OCI-LY1 (cell line): Measurements from ENCODE around the gene C2CD2L.
"Not testable (repeated sequence)": the region's sequence is repeated elsewhere in the genome, so short reads cannot be mapped to it uniquely, and the experiment has no call there.

ENCODE experiments used
- H2AFZ ChIP-seq: fragments of 200-600 bp; sonication (generic), shearing (Covaris generic); 2 replicates; pipeline ENCODE4 v1.6.0; 2014; ENCODE audit warnings: antibody characterized with exemption, mild to moderate bottlenecking, low read length
- H3F3A ChIP-seq: fragments of 200-600 bp; sonication (generic), shearing (Covaris generic); 2 replicates; pipeline ENCODE4 v1.6.0; 2014; ENCODE audit warnings: mild to moderate bottlenecking, antibody characterized with exemption, low read length, moderate library complexity; ENCODE audit not compliant: insufficient read depth
- H3K27ac ChIP-seq: fragments of 200-600 bp; sonication (generic); 2 replicates; pipeline ENCODE4 v1.5.1; 2014; ENCODE audit warnings: low read length, mixed run types, mild to moderate bottlenecking, low read depth; ENCODE audit not compliant: poor library complexity, severe bottlenecking
- H3K27me3 ChIP-seq: fragments of 200-600 bp; sonication (generic); 2 replicates; pipeline ENCODE4 v1.6.0; 2014; ENCODE audit warnings: antibody characterized with exemption, mild to moderate bottlenecking, low read length, moderate library complexity; ENCODE audit not compliant: insufficient read depth
- H3K36me3 ChIP-seq: fragments of 200-600 bp; sonication (generic); 2 replicates; pipeline ENCODE4 v1.6.1; 2014; ENCODE audit warnings: mild to moderate bottlenecking, antibody characterized with exemption, low read length, moderate library complexity, mixed read lengths; ENCODE audit not compliant: insufficient read depth
- H3K4me1 ChIP-seq: fragments of 200-600 bp; sonication (generic); 2 replicates; pipeline ENCODE4 v1.5.1; 2014; ENCODE audit warnings: mild to moderate bottlenecking, low read length, moderate library complexity; ENCODE audit not compliant: insufficient read depth, severe bottlenecking
- H3K4me2 ChIP-seq: fragments of 200-600 bp; sonication (generic), shearing (Covaris generic); 2 replicates; pipeline ENCODE4 v1.6.1; 2014; ENCODE audit warnings: low read length
- H3K4me3 ChIP-seq: fragments of 200-600 bp; sonication (generic); 2 replicates; pipeline ENCODE4 v1.5.1; 2014; ENCODE audit warnings: low read length, low read depth, mild to moderate bottlenecking, mixed read lengths; ENCODE audit not compliant: poor library complexity, severe bottlenecking
- H3K79me2 ChIP-seq: fragments of 200-600 bp; shearing (Covaris generic); 2 replicates; pipeline ENCODE4 v1.6.1; 2016; ENCODE audit warnings: mixed run types, low read length, mixed read lengths; ENCODE audit not compliant: insufficient read depth
- H3K9ac ChIP-seq: fragments of 200-600 bp; sonication (generic), shearing (Covaris generic); 2 replicates; pipeline ENCODE4 v1.6.1; 2014; ENCODE audit warnings: mild to moderate bottlenecking, low read length, mixed read lengths
- H3K9me2 ChIP-seq: fragments of 200-600 bp; sonication (generic), shearing (Covaris generic); 2 replicates; pipeline ENCODE4 v1.6.1; 2014; ENCODE audit warnings: low read depth, mild to moderate bottlenecking, low read length, mixed read lengths
- H3K9me3 ChIP-seq: fragments of 200-600 bp; shearing (Covaris generic); 2 replicates; pipeline ENCODE4 v1.6.1; 2014; ENCODE audit warnings: low read length, mixed read lengths
- H4K20me1 ChIP-seq: fragments of 200-600 bp; sonication (generic), shearing (Covaris generic); 2 replicates; pipeline ENCODE4 v1.6.0; 2016; ENCODE audit warnings: mild to moderate bottlenecking, low read length; ENCODE audit not compliant: insufficient read depth
- CTCF ChIP-seq: fragments of 200-600 bp; sonication (generic), shearing (Covaris generic); IDR thresholded peaks from 2 replicates; pipeline ENCODE4 v1.5.1; 2017; ENCODE audit warnings: mild to moderate bottlenecking, antibody characterized with exemption, low read length, moderate library complexity, mixed read lengths
- EZH2 ChIP-seq: fragments of 200-600 bp; sonication (generic), shearing (Covaris generic); IDR thresholded peaks from 2 replicates; pipeline ENCODE4 v1.8.0; 2017; ENCODE audit warnings: borderline replicate concordance, mixed run types, mild to moderate bottlenecking, antibody characterized with exemption, low read length, moderate library complexity, mixed read lengths

C2CD2L gene

DNA sequence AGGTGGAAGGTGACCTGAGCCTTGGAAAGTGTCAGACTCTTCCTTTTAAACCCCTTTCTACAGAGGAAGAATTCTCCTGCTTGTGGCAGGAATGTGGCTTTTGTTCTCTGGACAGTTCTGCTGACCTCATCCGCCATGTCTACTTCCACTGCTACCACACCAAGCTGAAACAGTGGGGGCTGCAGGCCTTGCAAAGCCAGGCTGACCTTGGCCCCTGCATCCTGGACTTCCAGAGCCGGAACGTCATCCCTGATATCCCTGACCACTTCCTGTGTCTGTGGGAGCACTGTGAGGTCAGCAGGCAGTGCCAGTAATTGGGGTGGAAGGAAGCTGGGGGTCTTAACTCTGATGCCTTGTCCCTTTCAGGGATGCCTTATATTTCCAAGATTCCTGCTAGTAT is 23.5 kb downstream of the C2CD2L start:
- H3K4me1 ChIP-seq, result peaks cover 4% of the 10 kb centered on the region
- no peaks in the 10 kb centered on the region for H4K20me1 ChIP-seq
- TF ChIP-seq EZH2, result no peak
- TF ChIP-seq CTCF, result no peak
- peaks cover 34% of the 10 kb centered on the region for H3K36me3 ChIP-seq
- H3K4me3 ChIP-seq, result no peak overlapping the region
- no peaks in the 10 kb centered on the region for H3F3A ChIP-seq
- H3K27ac ChIP-seq, result no peak overlapping the region
- H2AFZ ChIP-seq, result no peak overlapping the region
- H3K9ac ChIP-seq, result no peak overlapping the region
- no peaks in the 10 kb centered on the region for H3K27me3 ChIP-seq
- H3K79me2 ChIP-seq, result no peaks in the 10 kb centered on the region
- no peaks in the 10 kb centered on the region for H3K9me3 ChIP-seq
- H3K4me2 ChIP-seq, result no peak overlapping the region
- no peaks in the 10 kb centered on the region for H3K9me2 ChIP-seq

- peak; percentile 52; the same call in 1 of the 2 replicates for TF ChIP-seq CTCF
- TF ChIP-seq EZH2, result no peak
Measured at GRCh38 chr11:119134389-119134978, 27.3 kb downstream of the C2CD2L start.

GRCh38 chr11:119139276-119139675 is 32.1 kb downstream of the C2CD2L start:
- H3K27me3 ChIP-seq, H3K9ac ChIP-seq, H3K4me3 ChIP-seq, H3K4me1 ChIP-seq, H3K9me2 ChIP-seq, H3K4me2 ChIP-seq, H2AFZ ChIP-seq, H3K36me3 ChIP-seq, H3K79me2 ChIP-seq, H3K27ac ChIP-seq, H3F3A ChIP-seq, H3K9me3 ChIP-seq, H4K20me1 ChIP-seq: not testable (repeated sequence)

More at GRCh38 chr11:119134389-119134978, 27.3 kb downstream of the C2CD2L start:
- Histone ChIP-seq H3K4me1 (no peaks in the 10 kb centered on the region), H3K79me2 (no peaks in the 10 kb centered on the region), H2AFZ (no peak overlapping the region), H3K9ac (no peak overlapping the region), H4K20me1 (no peaks in the 10 kb centered on the region), H3K27ac (no peak overlapping the region), H3K36me3 (peaks cover 34% of the 10 kb centered on the region), H3K9me3 (no peaks in the 10 kb centered on the region), H3K9me2 (no peaks in the 10 kb centered on the region), H3K4me3 (no peak overlapping the region), H3K27me3 (no peaks in the 10 kb centered on the region), H3K4me2 (no peak overlapping the region), H3F3A (no peaks in the 10 kb centered on the region)

DNA sequence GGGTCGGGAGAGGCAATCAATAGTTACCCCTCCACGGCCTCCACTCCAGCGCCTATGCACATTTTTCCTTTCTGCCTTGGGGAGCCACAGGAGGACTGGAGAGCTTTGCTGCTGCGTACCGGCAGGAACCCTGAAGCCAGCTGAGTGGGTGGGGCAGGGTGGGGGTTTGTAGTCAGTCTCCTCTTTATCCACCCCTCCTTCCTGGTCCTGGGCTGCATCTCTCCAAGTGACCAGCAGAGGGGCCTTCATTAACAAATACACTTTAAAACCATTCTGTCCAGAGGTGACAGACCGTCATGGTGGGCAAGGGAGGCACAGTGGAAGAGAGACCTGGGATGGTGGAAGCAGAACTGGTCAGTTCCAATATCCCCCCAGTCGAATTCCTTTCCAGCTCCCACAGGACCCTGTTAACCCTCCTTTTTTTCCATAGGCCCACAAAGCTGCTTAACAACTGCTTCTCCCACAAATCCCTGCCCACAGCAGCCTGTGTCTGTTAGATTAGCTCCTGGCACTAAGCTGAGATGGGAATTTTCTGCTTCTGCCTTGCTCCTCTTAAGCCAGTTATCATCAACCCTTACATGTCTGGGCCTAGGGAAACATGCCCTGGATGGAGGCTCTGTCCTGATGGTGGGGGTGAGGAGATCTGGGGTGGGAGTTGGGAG is 37.8 kb downstream of the C2CD2L start:
- Histone ChIP-seq H3K27ac (no peak overlapping the region), H3K9me2 (no peaks in the 10 kb centered on the region), H2AFZ (no peak overlapping the region), H3F3A (no peaks in the 10 kb centered on the region), H3K36me3 (no peaks in the 10 kb centered on the region), H3K79me2 (no peaks in the 10 kb centered on the region), H3K9me3 (no peaks in the 10 kb centered on the region), H3K4me2 (no peak overlapping the region), H3K27me3 (peaks cover 10% of the 10 kb centered on the region), H4K20me1 (no peaks in the 10 kb centered on the region), H3K4me1 (peaks cover 13% of the 10 kb centered on the region), H3K9ac (no peak overlapping the region), H3K4me3 (no peak overlapping the region)
- TF ChIP-seq CTCF (peak; percentile 26; the same call in 1 of the 2 replicates), EZH2 (no peak)
